GM23338 (cell line): ENCODE data around the gene HSF5. TPM values are rescaled to one million over a fixed set of nuclear protein-coding genes. Genes with fewer than 3 reads are reported as not detected.

ENCODE experiments used
- ATAC-seq: fragments of 200-7000 bp; cut with Tn5 transposase; 3 replicates; pipeline ENCODE4 v1.9.1; 2020
- DNase-seq: peaks from one replicate; pipeline ENCODE4 v3.0.0-alpha.2; 2015; ENCODE audit warnings: low spot score
- H2AFZ ChIP-seq: fragments of 200-600 bp; sonication (generic); 2 replicates; pipeline ENCODE4 v1.8.0; 2016; ENCODE audit warnings: antibody characterized with exemption, mild to moderate bottlenecking, moderate library complexity
- H3F3A ChIP-seq: fragments of 200-600 bp; sonication (generic); replicated peaks from 2 replicates; pipeline ENCODE4 v1.8.0; 2017; ENCODE audit warnings: antibody characterized with exemption, mixed run types, low read depth
- H3K27ac ChIP-seq: fragments of 200-600 bp; sonication (generic); 2 replicates; pipeline ENCODE4 v1.6.1; 2016; ENCODE audit warnings: low read depth
- H3K27me3 ChIP-seq: fragments of 200-600 bp; sonication (generic); 2 replicates; pipeline ENCODE4 v1.8.0; 2016; ENCODE audit warnings: mild to moderate bottlenecking, mixed run types, moderate library complexity; ENCODE audit not compliant: insufficient read depth
- H3K36me3 ChIP-seq: fragments of 200-600 bp; sonication (generic); 2 replicates; pipeline ENCODE4 v1.8.0; 2016; ENCODE audit warnings: mild to moderate bottlenecking; ENCODE audit not compliant: insufficient read depth
- H3K4me1 ChIP-seq: fragments of 200-600 bp; sonication (generic); 2 replicates; pipeline ENCODE4 v1.8.0; 2016; ENCODE audit warnings: mild to moderate bottlenecking, moderate library complexity; ENCODE audit not compliant: insufficient read depth
- H3K4me2 ChIP-seq: fragments of 200-600 bp; sonication (generic); 2 replicates; pipeline ENCODE4 v1.7.1; 2017; ENCODE audit warnings: mixed run types
- H3K4me3 ChIP-seq: fragments of 200-600 bp; sonication (generic); 2 replicates; pipeline ENCODE4 v1.6.1; 2016; ENCODE audit warnings: mixed run types
- H3K79me2 ChIP-seq: fragments of 200-600 bp; sonication (generic); replicated peaks from 2 replicates; pipeline ENCODE4 v1.8.0; 2017; ENCODE audit warnings: mild to moderate bottlenecking; ENCODE audit not compliant: insufficient read depth
- H3K9me2 ChIP-seq: fragments of 200-600 bp; sonication (generic); 2 replicates; pipeline ENCODE4 v1.8.0; 2017; ENCODE audit not compliant: insufficient read depth
- H4K20me1 ChIP-seq: fragments of 200-600 bp; sonication (generic); replicated peaks from 2 replicates; pipeline ENCODE4 v1.8.0; 2017; ENCODE audit warnings: mild to moderate bottlenecking; ENCODE audit not compliant: insufficient read depth
- H3K27ac Mint-ChIP-seq: 2 replicates; pipeline ENCODE4 v1.8.0; 2020; ENCODE audit warnings: inconsistent platforms, mild to moderate bottlenecking, moderate library complexity, mixed read lengths
- H3K27me3 Mint-ChIP-seq: 3 replicates; pipeline ENCODE4 v1.8.0; 2022; ENCODE audit warnings: low read depth, mild to moderate bottlenecking, moderate library complexity, mixed read lengths, inconsistent platforms; ENCODE audit not compliant: insufficient read depth, poor library complexity
- H3K36me3 Mint-ChIP-seq: 3 replicates; pipeline ENCODE4 v1.8.0; 2021; ENCODE audit warnings: low read depth, mild to moderate bottlenecking, inconsistent platforms, moderate library complexity, mixed read lengths
- H3K4me1 Mint-ChIP-seq: 3 replicates; pipeline ENCODE4 v1.8.0; 2020; ENCODE audit warnings: mild to moderate bottlenecking, inconsistent platforms, mixed read lengths
- H3K4me3 Mint-ChIP-seq: 3 replicates; pipeline ENCODE4 v1.8.0; 2021; ENCODE audit warnings: moderate library complexity, mild to moderate bottlenecking, inconsistent platforms, mixed read lengths
- H3K9me3 Mint-ChIP-seq: 3 replicates; pipeline ENCODE4 v1.8.0; 2020; ENCODE audit warnings: moderate library complexity, mild to moderate bottlenecking, inconsistent platforms, mixed read lengths
- CREB1 ChIP-seq: fragments of 250-450 bp; sonication (Bioruptor Pico); IDR thresholded peaks from 2 replicates; pipeline ENCODE4 v1.5.0; 2020; ENCODE audit warnings: low read depth, mild to moderate bottlenecking, moderate library complexity
- CTCF ChIP-seq, 2 experiments: fragments of 200-600 bp in 1 of 2; sonication (generic) in 1 of 2; conservative IDR thresholded peaks; 2 replicates each; pipeline versions ENCODE4 v1.5.1 to v1.6.1; 2016 to 2017; ENCODE audit warnings: antibody characterized with exemption in 2 of 2, low read depth in 2 of 2, mild to moderate bottlenecking in 2 of 2, moderate library complexity in 1 of 2
- ETS1 ChIP-seq: IDR thresholded peaks from 2 replicates; pipeline ENCODE4 v1.6.1; 2016; ENCODE audit warnings: antibody characterized with exemption
- EZH2 ChIP-seq: fragments of 200-600 bp; sonication (generic); IDR thresholded peaks from one replicate; pipeline ENCODE4 v1.8.0; 2017; ENCODE audit warnings: antibody characterized with exemption, mild to moderate bottlenecking, low read depth; ENCODE audit not compliant: unreplicated experiment
- EZH2phosphoT487 ChIP-seq: fragments of 200-600 bp; sonication (generic); IDR thresholded peaks from one replicate; pipeline ENCODE4 v1.8.1; 2018; ENCODE audit warnings: antibody characterized with exemption; ENCODE audit not compliant: unreplicated experiment
- JUNB ChIP-seq: IDR thresholded peaks from one replicate; pipeline ENCODE4 v1.6.1; 2016; ENCODE audit warnings: antibody characterized with exemption; ENCODE audit not compliant: unreplicated experiment
- NANOG ChIP-seq: IDR thresholded peaks from 2 replicates; pipeline ENCODE4 v1.6.1; 2016; ENCODE audit warnings: antibody characterized with exemption, borderline replicate concordance
- POLR2AphosphoS5 ChIP-seq: IDR thresholded peaks from 2 replicates; pipeline ENCODE4 v1.6.1; 2016; ENCODE audit warnings: antibody characterized with exemption, low read depth
- REST ChIP-seq: IDR thresholded peaks from one replicate; pipeline ENCODE4 v1.6.1; 2018; ENCODE audit warnings: antibody characterized with exemption; ENCODE audit not compliant: unreplicated experiment
- STAT1 ChIP-seq: IDR thresholded peaks from one replicate; pipeline ENCODE4 v1.6.1; 2016; ENCODE audit warnings: antibody characterized with exemption; ENCODE audit not compliant: unreplicated experiment
- ZNF114 ChIP-seq: fragments of 250-450 bp; sonication (Bioruptor Pico); IDR thresholded peaks from 2 replicates; pipeline ENCODE4 v1.5.0; 2020; ENCODE audit warnings: mild to moderate bottlenecking, moderate library complexity
- ZNF331 ChIP-seq: fragments of 250-450 bp; sonication (Bioruptor Pico); IDR thresholded peaks from 2 replicates; pipeline ENCODE4 v1.5.0; 2020; ENCODE audit warnings: low read depth, mild to moderate bottlenecking, moderate library complexity
- ZNF462 ChIP-seq: fragments of 250-450 bp; sonication (Bioruptor Pico); IDR thresholded peaks from 2 replicates; pipeline ENCODE4 v1.5.0; 2020; ENCODE audit warnings: mild to moderate bottlenecking, moderate library complexity
- polyA plus RNA-seq: library from polyadenylated mRNA; unstranded; fragments of >200 nt; fragmentation: Nextera tagmentation; extraction: Ambion mirVana; gene quantifications from 2 replicates; pipeline ENCODE4 v1.2.1, GENCODE V29; 2016
- total RNA-seq: library from RNA; depleted of rRNA; stranded (reverse); fragments of >200 nt; shearing (Covaris generic); gene quantifications from 2 replicates; pipeline ENCODE4 v1.2.3, GENCODE V29; 2014

Gene HSF5
- total and polyA plus RNA-seq, 2 experiments from 2014 or later = 0.24 TPM; not detected in 1

GRCh38 chr17:58528443-58528842 is 40.2 kb upstream of the HSF5 start:
- H3K36me3 ChIP-seq = no peaks in the 10 kb centered on the region
- Mint-ChIP-seq H3K4me1 (peaks cover 60% of the 10 kb centered on the region), H3K27ac (no peak overlapping the region), H3K36me3 (no peaks in the 10 kb centered on the region; the same call in 2 of the 3 replicates), H3K27me3 (peaks cover 23% of the 10 kb centered on the region), H3K4me3 (no peak overlapping the region), H3K9me3 (no peaks in the 10 kb centered on the region; the same call in 2 of the 3 replicates)
- H3K27me3 ChIP-seq = 0 out of 2 replicates have a peak, but pooled peaks cover 9% of the 10 kb centered on the region
- no peak overlapping the region for H3K4me3 ChIP-seq
- ATAC-seq (no peak), DNase-seq (no peak)
- no peak overlapping the region for H3K4me2 ChIP-seq
- no peaks in the 10 kb centered on the region for H3K79me2 ChIP-seq
- no peak overlapping the region for H3K27ac ChIP-seq
- H3F3A ChIP-seq = no peaks in the 10 kb centered on the region
- TF ChIP-seq ZNF114 (CRISPR knock-in tag) (no peak), ZNF331 (no peak), ETS1 (no peak), JUNB (no peak), STAT1 (no peak), REST (no peak), NANOG (no peak), EZH2 (no peak), CREB1 (CRISPR knock-in tag) (no peak), EZH2phosphoT487 (no peak), CTCF (conservative IDR thresholded peaks at IDR 0.05; ENCODE audit: low read depth in 2 of 2) (no peak), ZNF462 (CRISPR knock-in tag) (no peak), POLR2AphosphoS5 (no peak)
- no peak overlapping the region for H2AFZ ChIP-seq
- H3K9me2 ChIP-seq = no peaks in the 10 kb centered on the region
- H3K4me1 ChIP-seq = peaks cover 12% of the 10 kb centered on the region
- H4K20me1 ChIP-seq = no peaks in the 10 kb centered on the region
